K562 (cell line): ENCODE data around the gene TIGD7. TPM values are rescaled to one million over a fixed set of nuclear protein-coding genes. Genes with fewer than 3 reads are reported as not detected.
A peak's percentile ranks its signal among the peaks of the same experiment; 100 is the strongest.

Experiments used
- ATAC-seq: fragments of 200-7000 bp; cut with Tn5 transposase; 3 replicates; pipeline ENCODE4 v1.9.1; 2020; ENCODE audit warnings: moderate library complexity
- BruUV-seq: library from RNA; stranded (reverse); fragments of 400-500 nt; replicated peaks from 2 replicates; lab custom pipeline; 2021; lab: Mats Ljungman, UMichigan
- CTCF ChIA-PET: fragments of 300-600 bp; formaldehyde crosslinking; extraction: SDS; loops from one replicate; lab custom pipeline; 2021; ENCODE audit warnings: low intra/inter-chr PET ratio; lab: Yijun Ruan, JAX
- POLR2A ChIA-PET: fragments of 300-600, 350-650 bp; sonication (Branson Sonifier 250); formaldehyde crosslinking; extraction: SDS; loops from one replicate; lab custom pipeline; 2021; ENCODE audit warnings: antibody characterized with exemption, inconsistent platforms; lab: Yijun Ruan, JAX
- DNase-seq, 4 experiments: peaks; one replicate each; pipeline versions ENCODE4 v3.0.0 to v3.0.0-alpha.2; 2011 to 2018; ENCODE audit warnings: low spot score in 3 of 4, mixed read lengths in 3 of 4; ENCODE audit errors: extremely low read depth in 1 of 4
- FAIRE-seq: peaks from 2 replicates; lab custom pipeline; 2011; peaks lifted over from hg19 to GRCh38; lab: Jason Lieb, UNC
- H2AFZ ChIP-seq: 2 replicates; pipeline ENCODE4 v1.6.0; 2011; ENCODE audit warnings: low read depth, low read length, control low read depth, inconsistent platforms
- H3K27ac ChIP-seq: fragments of 200-600 bp; 3 replicates; pipeline ENCODE4 v1.8.0; 2011; ENCODE audit warnings: low read depth, mild to moderate bottlenecking, control low read depth, inconsistent platforms, low read length, moderate library complexity, mixed read lengths; ENCODE audit errors: extremely low read depth
- H3K27me3 ChIP-seq, 2 experiments: fragments of 300-600 bp in 1 of 2; 2 replicates in 1 of 2; 3 replicates in 1 of 2; pipeline versions ENCODE4 v1.6.0 to v1.8.0; 2011; ENCODE audit warnings: inconsistent platforms in 2 of 2, low read length in 2 of 2, mild to moderate bottlenecking in 1 of 2, mixed read lengths in 1 of 2, moderate library complexity in 1 of 2; ENCODE audit not compliant: control insufficient read depth in 2 of 2, insufficient read depth in 2 of 2
- H3K36me3 ChIP-seq: fragments of 300-600 bp; 3 replicates; pipeline ENCODE4 v1.8.0; 2011; ENCODE audit warnings: mild to moderate bottlenecking, low read length, inconsistent platforms; ENCODE audit not compliant: control insufficient read depth, insufficient read depth
- H3K4me1 ChIP-seq, 2 experiments: fragments of 200-600 bp in 1 of 2; replicated peaks in 1 of 2; 2 replicates in 1 of 2; 3 replicates in 1 of 2; pipeline versions ENCODE4 v1.5.1 to v1.8.0; 2011; ENCODE audit warnings: inconsistent platforms in 2 of 2, low read length in 2 of 2, mild to moderate bottlenecking in 1 of 2, mixed read lengths in 1 of 2, moderate library complexity in 1 of 2; ENCODE audit not compliant: control insufficient read depth in 2 of 2, insufficient read depth in 2 of 2
- H3K4me2 ChIP-seq: 2 replicates; pipeline ENCODE4 v1.6.1; 2011; ENCODE audit warnings: low read length, control low read depth, inconsistent platforms, mixed read lengths; ENCODE audit not compliant: insufficient read depth
- H3K4me3 ChIP-seq: fragments of 200-600 bp; sonication (generic), shearing (Covaris generic); 2 replicates; pipeline ENCODE4 v1.5.1; 2016; ENCODE audit warnings: control low read depth, inconsistent platforms
- H3K79me2 ChIP-seq: fragments of 200-600 bp; 3 replicates; pipeline ENCODE4 v1.8.0; 2011; ENCODE audit warnings: low read length, inconsistent platforms; ENCODE audit not compliant: control insufficient read depth, insufficient read depth
- H3K9ac ChIP-seq, 2 experiments: 2 replicates each; pipeline versions ENCODE4 v1.6.0 to v1.6.1; 2011; ENCODE audit warnings: low read depth in 2 of 2, low read length in 2 of 2, control low read depth in 1 of 2, inconsistent platforms in 1 of 2, mild to moderate bottlenecking in 1 of 2, mixed read lengths in 1 of 2; ENCODE audit not compliant: insufficient read depth in 1 of 2
- H3K9me1 ChIP-seq: one replicate; pipeline ENCODE4 v1.6.0; 2011; ENCODE audit warnings: inconsistent platforms, mild to moderate bottlenecking, low read length, moderate library complexity; ENCODE audit not compliant: control insufficient read depth, insufficient read depth
- H3K9me3 ChIP-seq: replicated peaks from 2 replicates; pipeline ENCODE4 v1.5.1; 2011; ENCODE audit warnings: low read depth, low read length, inconsistent platforms; ENCODE audit not compliant: control insufficient read depth, insufficient read depth
- H4K20me1 ChIP-seq: replicated peaks from 2 replicates; pipeline ENCODE4 v1.6.1; 2011; ENCODE audit warnings: low read length, inconsistent platforms, mixed read lengths; ENCODE audit not compliant: control insufficient read depth, insufficient read depth
- CREB5 ChIP-seq: fragments of 250-450 bp; sonication (Bioruptor Pico); IDR thresholded peaks from 2 replicates; pipeline ENCODE4 v1.5.0; 2020; ENCODE audit warnings: mild to moderate bottlenecking
- POLR3A ChIP-seq: IDR thresholded peaks from 2 replicates; pipeline ENCODE4 v1.6.1; 2011; ENCODE audit warnings: borderline replicate concordance, mild to moderate bottlenecking, moderate library complexity; ENCODE audit not compliant: insufficient read length, insufficient read depth; ENCODE audit errors: extremely low read depth
- PYGO2 ChIP-seq: fragments of 450-650 bp; IDR thresholded peaks from 2 replicates; pipeline ENCODE4 v1.6.1; 2016; ENCODE audit warnings: mild to moderate bottlenecking, missing genetic modification characterization, moderate library complexity, missing compliant biosample characterization
- RHOXF2B ChIP-seq: fragments of 250-450 bp; sonication (Bioruptor Pico); conservative IDR thresholded peaks from 2 replicates; pipeline ENCODE4 v1.5.1; 2021
- SAFB ChIP-seq: fragments of 200-400 bp; formaldehyde crosslinking; IDR thresholded peaks from 2 replicates; pipeline ENCODE4 v1.6.1; 2017; ENCODE audit warnings: low read depth, low read length, borderline replicate concordance
- SNRNP70 ChIP-seq: fragments of 200-400 bp; formaldehyde crosslinking; optimal IDR thresholded peaks from 2 replicates; pipeline ENCODE3; 2017; ENCODE audit warnings: low read depth, low read length
- ZNF239 ChIP-seq: fragments of 250-450 bp; sonication (Bioruptor Pico); IDR thresholded peaks from 2 replicates; pipeline ENCODE4 v1.4.0; 2020; ENCODE audit warnings: mild to moderate bottlenecking
- ZNF57 ChIP-seq: fragments of 450-650 bp; formaldehyde crosslinking; IDR thresholded peaks from 2 replicates; pipeline ENCODE4 v1.4.0; 2020; ENCODE audit warnings: mild to moderate bottlenecking, moderate library complexity
- ZNF655 ChIP-seq: fragments of 250-450 bp; sonication (Bioruptor Pico); IDR thresholded peaks from 2 replicates; pipeline ENCODE4 v1.5.0; 2021
- WGBS: fragments of 100-300 bp; shearing (Covaris generic); methylation state at CpG from one replicate; pipeline ENCODE4 v1.1.6; 2016; ENCODE audit warnings: low coverage, mixed read lengths; ENCODE audit not compliant: insufficient coverage; ENCODE audit errors: missing lambda C conversion rate; 5-methylcytosine and 5-hydroxymethylcytosine counted together
- in situ Hi-C: fragments of 300-500 bp; cut with MboI; formaldehyde crosslinking; loops from 4 replicates; pipeline ENCODE4 v1.15.0; 2018; ENCODE audit warnings: inconsistent platforms, mixed read lengths
- intact Hi-C: fragments of 100-400 bp; cut with micrococcal nuclease; formaldehyde crosslinking; loops from 2 replicates; pipeline ENCODE4 v1.14.2; 2022
- polyA plus RNA-seq, 8 experiments: library from polyadenylated mRNA; depleted of rRNA in 4 of 8; stranded (reverse) in 5 of 8; unstranded in 3 of 8; fragments of >200 nt; fragmentation: Nextera tagmentation in 2 of 8; fragmentation: Illumina TruSeq in 1 of 8; extraction: Ambion mirVana in 2 of 8; extraction: Trizol in 1 of 8; gene quantifications; 2 replicates each; pipeline versions ENCODE4 v1.2.1 to v1.2.3, GENCODE V29; 2011 to 2014; ENCODE audit warnings: inconsistent platforms in 1 of 8, missing spikeins in 1 of 8
- total RNA-seq, 7 experiments: library from RNA; depleted of rRNA in 6 of 7; stranded (reverse); fragments of >200 nt in 6 of 7; fragmentation: Illumina TruSeq in 2 of 7; extraction: Trizol in 2 of 7; gene quantifications; 2 replicates each; pipeline versions ENCODE4 v1.2.1 to v1.2.3, GENCODE V29; 2011 to 2021; ENCODE audit warnings: low replicate concordance in 1 of 7
- TF ChIP-seq, protein P1 (sequence below): sonication (generic); formaldehyde crosslinking; IDR thresholded peaks from 2 replicates; pipeline ENCODE4 v1.8.1; 2022; ENCODE audit warnings: missing genetic modification reagents

TIGD7 gene
- total and polyA plus RNA-seq, 9 of the 15 experiments (the other 6 are each of a cell fraction or from before 2014, with no cell fraction given), result 0.84 to 10.7 (median 6.7) TPM

DNA sequence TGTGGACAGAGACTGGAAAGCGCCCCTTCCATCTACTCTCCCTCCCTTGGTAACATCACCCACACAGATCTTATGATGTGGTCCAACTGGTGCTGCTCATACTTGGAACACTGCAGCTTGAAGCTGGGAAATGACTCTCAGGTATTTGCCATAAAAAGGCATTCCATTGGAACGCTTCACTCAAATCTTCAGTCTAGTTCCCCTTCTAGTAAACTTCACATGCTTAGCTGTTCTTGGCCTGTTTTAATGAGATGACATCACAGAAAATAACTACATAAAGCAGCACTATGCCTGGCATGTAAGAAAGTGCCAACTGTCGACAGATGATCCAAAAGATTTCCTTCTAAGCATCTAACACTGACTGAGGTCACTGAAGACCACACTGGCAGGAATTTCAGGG lies 12.6 kb downstream of the TIGD7 start:
- Histone ChIP-seq H4K20me1 (no peaks in the 10 kb centered on the region), H3K4me2 (no peak overlapping the region), H3K9me1 (no peaks in the 10 kb centered on the region), H3K9ac (no peak overlapping the region), H3K4me1 (no peaks in the 10 kb centered on the region), H3K36me3 (peaks cover 45% of the 10 kb centered on the region), H3K4me3 (no peak overlapping the region), H3K27me3 (no peaks in the 10 kb centered on the region), H2AFZ (no peak overlapping the region), H3K79me2 (no peaks in the 10 kb centered on the region), H3K9me3 (peaks cover 42% of the 10 kb centered on the region), H3K27ac (no peak overlapping the region)
- no TSS peak for BruUV-seq
- 100% methylated on average over 3 of the region's 3 CpGs for WGBS
- in situ Hi-C loops (no loop called here), intact Hi-C loops (no loop called here)
- ChIA-PET POLR2A (interaction anchor here (1.6 kb wide), 1 partner anchor 10 kb away, joined by 3 read pairs; the partner anchor contains the start of gene ZNF263), CTCF (no interaction called here)
- FAIRE-seq (peak; percentile 46), ATAC-seq (no peak), DNase-seq (no peak)
- TF ChIP-seq ZNF239 (CRISPR knock-in tag) (no peak), SNRNP70 (no peak), SAFB (no peak), RHOXF2B (CRISPR knock-in tag) (no peak), PYGO2 (tag) (no peak), ZNF57 (CRISPR knock-in tag) (no peak), ZNF655 (no peak), CREB5 (no peak), POLR3A (no peak)
- TF ChIP-seq, protein P1, sequence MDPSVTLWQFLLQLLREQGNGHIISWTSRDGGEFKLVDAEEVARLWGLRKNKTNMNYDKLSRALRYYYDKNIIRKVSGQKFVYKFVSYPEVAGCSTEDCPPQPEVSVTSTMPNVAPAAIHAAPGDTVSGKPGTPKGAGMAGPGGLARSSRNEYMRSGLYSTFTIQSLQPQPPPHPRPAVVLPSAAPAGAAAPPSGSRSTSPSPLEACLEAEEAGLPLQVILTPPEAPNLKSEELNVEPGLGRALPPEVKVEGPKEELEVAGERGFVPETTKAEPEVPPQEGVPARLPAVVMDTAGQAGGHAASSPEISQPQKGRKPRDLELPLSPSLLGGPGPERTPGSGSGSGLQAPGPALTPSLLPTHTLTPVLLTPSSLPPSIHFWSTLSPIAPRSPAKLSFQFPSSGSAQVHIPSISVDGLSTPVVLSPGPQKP (CRISPR knock-in tag), result no peak
